Measurements from ENCODE around the gene C2orf81. TPM values are rescaled to one million over a fixed set of nuclear protein-coding genes. Genes with fewer than 3 reads are reported as not detected.

The C2orf81 gene
- total RNA-seq, 2 experiments from 2014 or later: 2.9 to 3.4 TPM

GRCh38 chr2:74417197-74417596 is 4.2 kb downstream of the C2orf81 start:
- ChIA-PET CTCF (no interaction called here), POLR2A (interaction anchor here (1.6 kb wide), 1 partner anchor 41 kb away, joined by 6 read pairs; the partner anchor contains the start of gene WBP1)
- no peak overlapping the region for H3K4me3 ChIP-seq (ENCODE audit: low read length)
- H3K9me3 Mint-ChIP-seq: no peaks in the 10 kb centered on the region
- no peaks in the 10 kb centered on the region for H3K27me3 Mint-ChIP-seq
- DNase-seq (no peak), ATAC-seq (ENCODE audit: poor library complexity) (no peak)
- no peak overlapping the region for H3K27ac ChIP-seq (ENCODE audit: low read depth in 1 of 2, low read length in 2 of 2)
- H3K36me3 ChIP-seq (ENCODE audit: insufficient read depth, low read length): no peaks in the 10 kb centered on the region
- H3K4me3 Mint-ChIP-seq: peak overlapping the region; percentile 84
- peak overlapping the region; percentile 71 for H3K27ac Mint-ChIP-seq
- H3K36me3 Mint-ChIP-seq (ENCODE audit: low read depth): peaks cover 5% of the 10 kb centered on the region
- no peak for TF ChIP-seq CTCF (IDR thresholded peaks at IDR 0.05)
- peaks cover 0 to 11% of the 10 kb centered on the region in 2 experiments for H3K9me3 ChIP-seq (ENCODE audit: control insufficient read depth in 1 of 2, insufficient read depth in 1 of 2, low read length in 2 of 2)
- peaks cover 42% of the 10 kb centered on the region for H3K4me1 ChIP-seq (ENCODE audit: insufficient read depth, low read length)
- peaks cover 52% of the 10 kb centered on the region for H3K4me1 Mint-ChIP-seq (ENCODE audit: low read depth)
- intact Hi-C loops (cut with DNase I, micrococcal nuclease): no loop called here
- peaks cover 0 to 16% of the 10 kb centered on the region in 2 experiments for H3K27me3 ChIP-seq (ENCODE audit: control insufficient read depth in 1 of 2, insufficient read depth in 2 of 2, low read length in 2 of 2)

GRCh38 chr2:74416778-74417177 is 4.6 kb downstream of the C2orf81 start:
- POLR2A ChIA-PET: interaction anchor here (1.6 to 1.9 kb wide), 3 partner anchors 38 to 56 kb away, joined by 6 to 13 read pairs (median 6); partner anchors contain the start of genes INO80B, MRPL53 and WBP1
- H3K36me3 ChIP-seq (ENCODE audit: insufficient read depth, low read length): no peaks in the 10 kb centered on the region
- H3K9me3 Mint-ChIP-seq: no peaks in the 10 kb centered on the region
- no peak overlapping the region for H3K27ac ChIP-seq (ENCODE audit: low read depth in 1 of 2, low read length in 2 of 2)
- ATAC-seq (ENCODE audit: poor library complexity) (no peak), DNase-seq (peak in 2 of 14 experiments; percentile 14 to 32)
- peak overlapping the region; percentile 71 for H3K27ac Mint-ChIP-seq
- H3K4me1 Mint-ChIP-seq (ENCODE audit: low read depth): peaks cover 48% of the 10 kb centered on the region
- H3K4me3 ChIP-seq (ENCODE audit: low read length): no peak overlapping the region
- no peaks in the 10 kb centered on the region for H3K27me3 Mint-ChIP-seq
- intact Hi-C loops (cut with DNase I, micrococcal nuclease): loop anchor here in 1 of 2 experiments (1.0 kb wide), 1 partner anchor 25 kb away; the partner anchor contains the start of gene RTKN
- peaks cover 2% of the 10 kb centered on the region for H3K36me3 Mint-ChIP-seq (ENCODE audit: low read depth)
- CTCF ChIA-PET: no interaction called here
- H3K27me3 ChIP-seq (ENCODE audit: control insufficient read depth in 1 of 2, insufficient read depth in 2 of 2, low read length in 2 of 2): peaks cover 0 to 16% of the 10 kb centered on the region in 2 experiments
- H3K4me1 ChIP-seq (ENCODE audit: insufficient read depth, low read length): peaks cover 38% of the 10 kb centered on the region
- H3K9me3 ChIP-seq (ENCODE audit: control insufficient read depth in 1 of 2, insufficient read depth in 1 of 2, low read length in 2 of 2): peaks cover 0 to 11% of the 10 kb centered on the region in 2 experiments
- peak overlapping the region; percentile 84 for H3K4me3 Mint-ChIP-seq
- TF ChIP-seq CTCF (IDR thresholded peaks at IDR 0.05): no peak

GRCh38 chr2:74415762-74416395 is 5.5 kb downstream of the C2orf81 start:
- Mint-ChIP-seq H3K9me3 (no peaks in the 10 kb centered on the region), H3K27ac (peak overlapping the region; percentile 71), H3K4me3 (peak overlapping the region; percentile 84), H3K36me3 (ENCODE audit: low read depth) (no peaks in the 10 kb centered on the region), H3K27me3 (no peaks in the 10 kb centered on the region), H3K4me1 (ENCODE audit: low read depth) (peaks cover 40% of the 10 kb centered on the region)
- Histone ChIP-seq H3K27ac (ENCODE audit: low read depth in 1 of 2, low read length in 2 of 2) (peak overlapping the region in 1 of 2 donors; percentile 7), H3K27me3 (ENCODE audit: control insufficient read depth in 1 of 2, insufficient read depth in 2 of 2, low read length in 2 of 2) (peaks cover 0 to 16% of the 10 kb centered on the region in 2 experiments), H3K36me3 (ENCODE audit: insufficient read depth, low read length) (no peaks in the 10 kb centered on the region), H3K9me3 (ENCODE audit: control insufficient read depth in 1 of 2, insufficient read depth in 1 of 2, low read length in 2 of 2) (peaks cover 0 to 11% of the 10 kb centered on the region in 2 experiments), H3K4me1 (ENCODE audit: insufficient read depth, low read length) (peaks cover 32% of the 10 kb centered on the region), H3K4me3 (ENCODE audit: low read length) (peak overlapping the region; percentile 49)
- intact Hi-C loops (cut with DNase I, micrococcal nuclease): loop anchor here in 1 of 2 experiments (1.0 kb wide), 1 partner anchor 25 kb away; the partner anchor contains the start of gene RTKN
- ChIA-PET CTCF (no interaction called here), POLR2A (interaction anchor here (0.8 to 1.9 kb wide), 6 partner anchors 24 to 217 kb away, joined by 3 to 13 read pairs (median 6); partner anchors contain the start of genes INO80B, MRPL53 and WBP1)
- no peak for TF ChIP-seq CTCF (IDR thresholded peaks at IDR 0.05)
- DNase-seq (peak in 2 of 14 experiments; percentile 8 to 11), ATAC-seq (ENCODE audit: poor library complexity) (peak; percentile 18)
